GM18909 (cell line): Measurements from ENCODE around the gene KCNQ1.

Source experiments
- ATAC-seq: cut with Tn5 transposase; IDR thresholded peaks from one replicate; pipeline ENCODE4 v1.9.1; 2021; ENCODE audit warnings: mild to moderate bottlenecking; ENCODE audit not compliant: unreplicated experiment, poor library complexity

Gene KCNQ1

GRCh38 chr11:2518983-2519340 is 74.2 kb downstream of the KCNQ1 start:
- no peak for ATAC-seq

- no peak for ATAC-seq
Observed at GRCh38 chr11:2519517-2519861, 74.7 kb downstream of the KCNQ1 start.

DNA sequence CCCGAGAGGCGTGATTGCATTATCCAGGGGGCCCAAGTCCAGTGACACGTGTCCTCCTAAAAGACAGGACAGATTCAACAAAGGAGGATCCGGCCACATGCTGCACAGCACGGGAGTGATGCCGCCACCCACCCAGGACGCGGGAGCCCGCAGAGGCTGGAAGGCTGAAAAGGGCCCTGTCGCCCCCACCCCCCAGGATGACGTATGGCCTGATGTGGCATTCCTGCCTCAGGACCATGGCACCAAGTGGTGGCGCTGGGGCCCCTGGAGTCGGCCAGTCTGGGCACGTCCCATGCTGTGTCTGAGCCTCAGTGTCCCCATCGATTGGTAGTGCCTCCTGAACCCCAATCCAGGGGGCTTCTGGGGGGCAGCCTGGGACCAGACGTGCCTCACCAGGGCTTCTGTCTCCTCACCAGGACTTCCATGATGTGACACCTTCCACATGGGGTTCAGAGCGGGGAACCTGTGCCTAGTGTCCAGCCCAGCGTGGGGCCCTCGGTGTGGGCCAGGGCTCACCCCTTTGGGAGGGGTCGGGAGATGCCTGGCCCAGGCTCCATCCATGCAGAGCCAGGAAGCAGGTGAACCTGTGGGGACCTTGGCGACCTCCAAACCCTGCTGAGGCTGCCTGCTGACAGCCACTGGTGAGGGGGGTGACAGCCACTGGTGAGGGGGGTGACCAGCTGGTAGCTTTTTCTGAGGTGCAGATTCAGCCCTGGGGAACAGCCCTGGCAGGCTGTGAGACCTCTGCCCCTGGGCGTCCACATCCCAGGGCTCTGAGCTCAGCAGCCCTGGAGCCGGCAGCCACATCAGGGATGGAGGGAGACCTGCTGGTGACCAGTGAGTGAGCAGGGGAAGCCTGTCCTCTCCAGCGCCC is 75.3 kb downstream of the KCNQ1 start:
- ATAC-seq = no peak

DNA sequence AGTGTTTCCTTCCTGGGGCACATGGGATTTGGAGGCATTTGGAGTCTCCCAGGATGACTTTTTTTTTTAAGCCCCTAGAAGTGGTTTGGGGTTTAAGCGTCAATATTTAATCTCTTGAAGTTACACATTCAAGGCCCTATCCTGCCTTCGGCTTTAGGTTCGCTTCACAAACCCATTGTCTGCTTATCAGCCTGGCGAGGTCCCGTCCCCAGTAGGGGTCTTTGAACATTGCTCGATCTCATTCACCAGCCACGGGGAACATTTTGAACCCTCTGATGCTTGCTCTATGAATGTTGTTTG is 75.9 kb downstream of the KCNQ1 start:
- no peak for ATAC-seq

- no peak for ATAC-seq
Observed at GRCh38 chr11:2521081-2521732, 76.4 kb downstream of the KCNQ1 start.

DNA sequence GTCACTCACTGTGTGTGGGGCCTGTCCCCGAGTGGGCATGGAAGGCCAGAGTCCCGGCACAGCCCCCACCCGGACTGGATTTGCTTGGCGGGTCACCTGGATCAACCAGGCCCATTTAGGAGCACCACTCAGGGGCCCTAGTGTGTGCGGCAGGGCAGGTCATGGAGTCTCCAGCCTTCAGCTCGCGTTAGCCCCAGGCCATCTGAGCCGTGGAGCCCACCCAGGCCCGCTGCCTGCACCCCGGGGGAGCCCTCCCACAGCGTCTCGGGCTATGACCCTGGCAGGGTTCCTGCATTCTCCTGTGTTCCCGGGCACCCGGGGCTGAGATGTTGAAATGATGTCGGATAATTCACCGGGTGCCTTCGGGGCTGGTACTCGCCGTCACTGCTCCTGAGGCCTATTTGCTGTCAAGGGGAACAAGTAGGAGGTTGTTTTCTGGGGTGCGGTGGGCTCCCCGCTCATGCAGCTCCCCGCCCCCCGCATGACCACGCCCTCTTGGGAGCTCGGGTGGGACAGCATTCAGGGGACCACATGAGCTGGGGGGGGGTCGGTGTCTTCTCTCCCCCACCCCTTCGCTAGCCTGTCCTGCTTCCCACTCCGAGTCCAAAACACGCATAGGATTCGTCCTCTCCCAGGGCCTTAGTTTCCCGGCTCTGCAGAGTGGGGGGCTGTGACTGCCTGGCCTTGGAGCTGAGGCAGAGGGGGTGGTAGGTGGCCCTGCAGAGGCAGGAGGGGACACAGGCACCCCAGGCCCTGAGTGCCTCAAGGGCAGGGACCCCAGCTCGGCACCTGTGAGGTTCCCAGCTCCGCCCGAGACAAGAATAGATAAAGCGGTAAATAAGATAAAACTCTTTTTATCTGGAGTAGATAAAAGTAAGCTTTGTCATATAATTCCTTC is 77.2 kb downstream of the KCNQ1 start:
- no peak for ATAC-seq

- ATAC-seq = no peak
Observed at GRCh38 chr11:2522631-2523255, 77.9 kb downstream of the KCNQ1 start.

- no peak for ATAC-seq
Observed at GRCh38 chr11:2523821-2524391, 79.1 kb downstream of the KCNQ1 start.

DNA sequence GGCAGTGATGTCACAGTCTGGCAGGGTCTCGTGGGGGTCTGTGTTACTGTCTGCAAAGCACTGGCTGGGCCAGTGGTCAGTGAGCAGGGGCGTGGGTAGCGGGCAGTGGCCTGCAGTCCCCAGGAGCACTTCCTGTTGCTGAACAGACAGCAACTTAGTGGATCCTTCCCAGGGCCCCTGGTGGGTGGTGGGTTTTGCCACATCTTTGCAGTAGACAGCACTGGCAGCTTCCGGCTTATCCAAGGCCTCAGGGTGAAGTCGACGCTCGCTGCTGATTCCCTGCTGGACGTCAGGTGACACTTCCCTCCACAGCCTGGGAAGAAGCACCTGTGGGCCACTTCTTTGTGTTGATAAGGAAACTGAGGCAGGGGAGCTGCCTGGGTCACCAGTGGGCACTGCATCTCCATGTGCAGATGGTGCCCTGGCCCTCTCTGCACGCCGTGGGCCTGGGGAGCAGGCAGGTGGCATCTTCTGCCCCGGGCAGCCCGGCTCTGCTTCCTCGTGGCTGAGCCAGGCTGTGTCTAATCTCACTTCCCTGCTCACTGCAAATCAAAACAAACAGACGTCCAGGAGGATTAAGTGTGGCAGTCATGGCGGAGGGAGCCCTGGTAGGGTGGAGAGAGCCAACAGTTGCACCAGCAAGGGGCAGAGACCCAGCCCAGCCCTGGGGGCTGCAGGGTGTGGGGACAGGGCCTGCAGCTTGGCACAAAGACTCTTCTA is 79.8 kb downstream of the KCNQ1 start:
- ATAC-seq = no peak

DNA sequence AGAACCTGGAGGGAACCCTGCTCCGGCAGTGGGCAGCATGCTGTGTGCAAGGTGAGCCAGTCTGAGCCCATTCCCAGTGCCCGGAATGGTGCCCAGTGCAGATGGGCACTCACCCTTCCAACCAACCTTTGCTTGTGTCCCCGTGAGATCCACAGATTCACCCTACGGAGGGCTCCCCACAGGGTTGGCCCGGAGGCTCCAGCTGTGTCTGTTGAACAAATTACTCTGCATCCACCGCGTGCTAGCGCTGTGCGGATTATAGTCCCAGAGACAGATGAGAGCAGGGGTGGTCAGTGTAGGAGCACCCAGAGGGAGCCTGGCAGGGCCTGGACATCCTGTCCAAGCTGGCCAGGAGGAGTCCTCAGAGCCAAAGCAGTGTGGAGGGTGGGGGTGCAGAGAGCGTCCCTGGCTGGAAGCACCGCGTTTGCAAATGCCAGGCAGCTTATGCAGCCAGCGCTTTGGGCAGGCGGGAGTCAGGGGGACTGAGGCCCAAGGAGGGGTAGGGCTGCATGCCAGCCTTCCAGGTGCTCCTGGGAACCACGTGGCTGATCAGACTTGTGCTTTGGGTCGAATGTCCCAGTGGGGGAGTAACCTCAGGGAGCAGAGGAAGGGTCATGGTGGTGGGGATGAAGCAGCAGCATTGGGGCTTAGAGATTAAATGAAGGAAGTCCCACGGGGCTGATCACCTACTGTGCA is 80.5 kb downstream of the KCNQ1 start:
- ATAC-seq = no peak

DNA sequence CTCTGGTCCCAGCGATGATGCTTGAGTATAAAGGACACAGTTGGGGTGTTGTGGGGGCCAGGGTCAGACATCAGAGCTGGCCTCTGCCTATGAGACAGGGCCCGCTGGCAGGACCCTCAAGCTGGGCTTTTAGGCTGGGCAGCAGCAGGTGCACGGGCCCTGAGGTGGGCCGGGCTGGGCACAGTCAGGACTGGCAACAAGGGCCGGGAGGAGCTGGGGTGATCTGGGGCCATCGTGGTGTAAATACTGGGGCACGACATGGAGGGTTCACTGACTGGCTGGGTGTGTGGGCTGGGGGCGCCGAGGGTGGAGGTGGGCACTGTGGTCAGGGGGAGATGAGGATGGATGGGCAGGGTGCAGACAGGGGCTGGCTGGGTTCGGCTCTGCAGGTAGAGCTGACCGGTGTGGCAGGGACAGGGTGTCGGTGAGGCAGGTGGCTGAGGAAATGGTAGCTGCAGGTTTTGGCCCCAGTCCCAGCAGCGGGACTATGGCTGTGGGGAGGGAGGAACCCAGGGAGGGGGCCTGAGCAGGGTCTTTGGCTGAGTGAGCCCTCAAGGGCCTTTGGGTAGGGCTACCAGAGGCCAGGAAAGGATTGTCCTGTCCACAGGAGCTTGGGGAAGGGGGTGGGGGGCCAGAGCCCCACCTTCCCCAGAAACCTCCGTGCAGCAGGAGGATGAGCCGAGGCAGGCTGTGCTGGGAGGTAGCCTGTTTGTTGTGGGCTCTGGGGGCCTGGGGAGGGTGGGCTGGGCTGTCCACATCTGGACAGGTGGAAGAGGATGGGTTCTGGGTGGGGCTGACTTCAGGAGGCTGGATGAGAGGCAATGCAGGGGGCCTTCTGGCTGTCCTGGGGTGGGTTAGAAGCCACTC is 81.4 kb downstream of the KCNQ1 start:
- no peak for ATAC-seq

- ATAC-seq = peak; percentile 68
Observed at GRCh38 chr11:2526808-2527381, 82.1 kb downstream of the KCNQ1 start.

- ATAC-seq = no peak
Observed at GRCh38 chr11:2527621-2528291, 82.9 kb downstream of the KCNQ1 start.

DNA sequence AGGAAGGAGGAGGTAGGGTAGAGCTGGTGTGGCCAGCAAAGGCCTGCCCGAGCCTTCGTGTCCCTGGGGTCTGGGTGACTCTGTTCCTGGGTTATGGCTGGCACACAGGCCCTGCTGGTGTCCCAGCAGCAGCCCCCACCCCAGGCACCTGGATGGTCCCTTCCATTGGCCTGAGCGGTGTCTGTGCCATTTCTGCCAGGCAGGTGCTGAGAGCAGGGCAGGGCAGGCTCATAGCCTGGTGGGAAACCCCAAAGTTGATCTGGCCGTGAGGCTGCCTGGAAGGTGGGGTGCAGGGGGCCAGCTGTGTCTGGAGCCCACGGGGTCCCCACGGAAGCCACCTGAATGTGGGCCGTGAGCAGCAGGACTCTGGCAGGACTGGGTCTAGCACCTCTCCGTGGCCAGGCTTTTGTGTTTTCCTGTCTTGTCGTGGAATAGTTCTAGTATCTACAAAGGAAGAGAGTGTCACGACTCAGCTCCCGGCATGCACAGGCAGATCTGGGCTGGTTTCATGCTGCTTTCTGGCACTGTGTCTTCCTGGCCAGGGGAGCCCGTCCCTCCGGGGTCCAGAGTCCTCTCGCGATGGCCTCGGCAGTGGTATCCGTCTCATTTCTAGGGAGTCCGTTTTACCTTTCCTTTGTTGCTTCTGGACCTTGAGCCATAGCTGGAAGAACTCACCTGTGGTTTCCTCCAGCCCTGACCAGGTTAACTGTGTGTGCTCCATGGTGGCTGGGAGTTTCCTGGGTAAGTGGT is 83.7 kb downstream of the KCNQ1 start:
- ATAC-seq = no peak

DNA sequence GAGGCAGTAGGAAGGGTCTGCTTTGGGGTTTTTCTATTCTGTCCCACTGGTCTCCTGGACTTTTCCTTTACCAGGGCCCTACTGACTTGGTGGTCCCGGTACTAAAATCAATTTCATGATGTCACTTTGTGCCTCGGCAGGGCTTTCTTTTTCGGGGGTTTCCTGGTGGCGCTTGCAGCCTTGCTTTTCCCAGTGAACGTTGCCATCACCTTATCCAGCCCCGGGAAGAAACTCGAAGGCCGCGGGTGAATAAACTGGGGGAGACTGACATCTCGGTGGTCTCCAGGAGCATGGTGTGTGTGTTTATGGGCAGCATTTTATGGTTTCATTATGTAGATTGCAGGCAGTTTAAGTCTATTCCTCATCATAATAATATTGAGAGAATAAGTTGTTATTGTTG is 84.4 kb downstream of the KCNQ1 start:
- ATAC-seq = no peak

DNA sequence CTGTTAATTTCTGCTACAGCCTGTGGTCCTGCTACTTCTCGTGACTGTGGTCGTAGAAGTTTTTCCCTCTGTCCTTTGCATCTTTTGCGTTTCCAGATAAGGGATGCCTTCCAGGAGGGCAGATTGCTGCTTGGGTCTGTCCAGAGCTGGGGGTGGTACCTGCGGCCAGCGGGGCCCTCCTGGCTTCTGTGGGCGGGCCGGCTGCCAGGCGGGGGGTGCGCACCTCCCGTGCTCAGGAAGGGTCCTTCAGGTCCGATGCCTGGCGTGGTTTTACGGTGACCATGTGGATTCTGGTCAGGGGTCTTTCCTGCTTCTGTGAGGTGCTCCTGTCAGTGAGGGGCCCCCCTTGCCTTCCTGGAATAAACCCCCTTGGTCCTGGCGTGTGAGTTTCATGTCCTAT is 84.8 kb downstream of the KCNQ1 start:
- ATAC-seq = no peak
